ENCODE measurements around the gene ZDHHC16.

- TF ChIP-seq CTCF (IDR thresholded peaks at IDR 0.05), result no peak
- no peak for TF ChIP-seq POLR2A (IDR thresholded peaks at IDR 0.05)
Observed at GRCh38 chr10:97401455-97401919, 44.5 kb upstream of the ZDHHC16 start.

Measured in Peyer's patch (tissue), 4 donors.